ENCODE data around the gene GALNT11.
"Not testable (repeated sequence)": the region's sequence is repeated elsewhere in the genome, so short reads cannot be mapped to it uniquely, and the experiment has no call there.

GALNT11 gene

DNA sequence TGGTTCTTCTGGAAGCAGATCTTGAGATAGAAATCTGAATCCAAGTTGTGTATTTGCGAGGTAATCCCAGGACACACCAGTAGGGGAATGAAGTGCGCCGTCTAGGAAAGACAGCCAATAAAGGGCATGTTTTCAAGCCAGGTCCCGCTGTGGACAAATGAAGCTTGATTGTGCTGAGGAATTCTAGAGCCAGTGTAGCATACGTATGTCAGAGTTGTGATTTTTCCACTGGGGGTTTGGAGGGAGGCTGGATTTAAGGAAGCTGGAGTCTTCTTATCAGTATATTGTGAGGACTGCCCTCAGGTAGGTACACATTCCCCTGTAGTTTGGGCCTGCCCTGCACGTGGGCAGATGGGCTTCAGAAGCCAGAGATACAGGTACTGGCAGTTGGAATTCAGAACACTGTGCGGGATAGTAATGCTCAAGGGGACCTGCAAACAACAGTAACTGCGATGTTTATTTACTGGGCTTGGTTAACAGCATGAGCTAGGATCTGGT, 50.9 kb downstream of the GALNT11 start:
- DNase-seq (ENCODE audit: low read depth) = no peak
- H3K4me3 ChIP-seq (ENCODE audit: low read depth, low read length) = no peak overlapping the region
- TF ChIP-seq, protein P1, sequence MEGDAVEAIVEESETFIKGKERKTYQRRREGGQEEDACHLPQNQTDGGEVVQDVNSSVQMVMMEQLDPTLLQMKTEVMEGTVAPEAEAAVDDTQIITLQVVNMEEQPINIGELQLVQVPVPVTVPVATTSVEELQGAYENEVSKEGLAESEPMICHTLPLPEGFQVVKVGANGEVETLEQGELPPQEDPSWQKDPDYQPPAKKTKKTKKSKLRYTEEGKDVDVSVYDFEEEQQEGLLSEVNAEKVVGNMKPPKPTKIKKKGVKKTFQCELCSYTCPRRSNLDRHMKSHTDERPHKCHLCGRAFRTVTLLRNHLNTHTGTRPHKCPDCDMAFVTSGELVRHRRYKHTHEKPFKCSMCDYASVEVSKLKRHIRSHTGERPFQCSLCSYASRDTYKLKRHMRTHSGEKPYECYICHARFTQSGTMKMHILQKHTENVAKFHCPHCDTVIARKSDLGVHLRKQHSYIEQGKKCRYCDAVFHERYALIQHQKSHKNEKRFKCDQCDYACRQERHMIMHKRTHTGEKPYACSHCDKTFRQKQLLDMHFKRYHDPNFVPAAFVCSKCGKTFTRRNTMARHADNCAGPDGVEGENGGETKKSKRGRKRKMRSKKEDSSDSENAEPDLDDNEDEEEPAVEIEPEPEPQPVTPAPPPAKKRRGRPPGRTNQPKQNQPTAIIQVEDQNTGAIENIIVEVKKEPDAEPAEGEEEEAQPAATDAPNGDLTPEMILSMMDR (IDR thresholded peaks at IDR 0.05; ENCODE audit: low read depth, low read length, missing control alignments) = peak; percentile 39
- in situ Hi-C loops (cut with HindIII; ENCODE audit: low sequenced_read_pairs) = loop anchor here (5.0 kb wide), 1 partner anchor 56 kb away; no protein-coding TSS in a partner anchor

DNA sequence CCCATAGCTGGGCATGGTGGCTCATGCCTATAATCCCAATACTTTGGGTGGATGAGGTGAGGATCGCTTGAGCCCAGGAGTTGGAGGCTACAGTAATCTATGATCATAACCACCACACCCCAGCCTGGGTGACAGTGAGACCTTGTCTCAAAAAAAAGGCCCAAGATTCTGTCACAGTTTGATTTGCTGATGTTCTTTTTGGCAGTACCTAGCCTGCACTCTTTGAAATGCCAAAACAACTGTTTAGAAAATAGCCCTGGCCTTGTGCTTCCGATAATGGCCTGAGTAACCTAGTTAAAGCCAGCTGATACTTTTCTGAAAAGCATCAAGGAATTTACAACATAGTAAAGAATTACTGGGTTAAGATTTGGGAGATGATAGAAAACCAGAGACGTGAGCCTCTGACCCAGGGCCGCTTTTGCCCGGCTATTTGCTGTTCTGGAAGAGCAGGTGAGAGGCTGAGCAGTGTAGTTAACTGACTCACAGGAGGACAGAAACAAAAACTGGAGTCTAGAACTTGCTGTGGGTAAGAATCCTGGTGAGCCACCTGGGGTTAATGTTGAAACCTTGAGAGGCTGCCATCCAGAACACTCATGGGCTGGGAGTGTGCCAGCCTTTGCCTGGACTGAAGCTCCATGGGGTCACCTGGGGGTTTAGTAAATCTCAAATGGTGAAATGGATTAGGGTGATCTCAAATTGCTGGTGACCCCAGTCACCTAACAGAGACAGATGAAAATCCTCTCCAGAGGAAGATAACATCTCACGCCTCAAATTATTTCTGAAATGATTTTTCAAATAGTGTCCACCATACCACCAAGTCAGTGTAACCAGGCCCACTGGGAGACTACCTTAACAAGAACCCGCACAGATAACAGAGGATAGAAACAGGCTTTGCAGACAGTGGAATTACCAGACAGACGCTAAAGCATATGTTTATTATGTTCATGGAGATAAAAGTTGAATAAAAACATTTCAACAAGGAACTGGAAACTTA, 51.8 kb downstream of the GALNT11 start:
- in situ Hi-C loops (cut with HindIII; ENCODE audit: low sequenced_read_pairs) = loop anchor here (5.0 kb wide), 1 partner anchor 55 kb away; no protein-coding TSS in a partner anchor
- H3K4me3 ChIP-seq (ENCODE audit: low read depth, low read length) = no peak overlapping the region
- DNase-seq (ENCODE audit: low read depth) = no peak
- TF ChIP-seq, protein P1 (IDR thresholded peaks at IDR 0.05; ENCODE audit: low read depth, low read length, missing control alignments) = no peak

DNA sequence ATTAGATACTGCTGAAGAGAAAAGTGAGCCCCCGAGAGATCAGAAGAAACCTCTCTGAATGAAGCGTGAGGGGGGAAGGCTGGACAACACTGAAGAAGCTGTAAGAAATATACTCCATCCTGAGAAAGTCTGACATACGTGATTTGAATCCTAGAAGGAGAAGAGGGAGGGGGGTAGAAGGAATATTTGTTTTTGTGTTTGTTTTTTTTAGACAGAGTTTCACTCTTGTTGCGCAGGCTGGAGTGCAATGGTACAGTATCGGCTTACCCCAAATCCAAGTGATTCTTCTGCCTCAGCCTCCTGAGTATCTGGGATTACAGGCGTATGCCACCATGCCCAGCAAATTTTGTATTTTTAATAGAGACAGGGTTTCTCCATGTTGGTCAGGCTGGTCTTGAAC, 52.6 kb downstream of the GALNT11 start:
- in situ Hi-C loops (cut with HindIII; ENCODE audit: low sequenced_read_pairs) = loop anchor here (5.0 kb wide), 1 partner anchor 54 kb away; no protein-coding TSS in a partner anchor
- TF ChIP-seq, protein P1 (IDR thresholded peaks at IDR 0.05; ENCODE audit: low read depth, low read length, missing control alignments) = no peak
- DNase-seq (ENCODE audit: low read depth) = no peak
- H3K4me3 ChIP-seq (ENCODE audit: low read depth, low read length) = no peak overlapping the region

DNA sequence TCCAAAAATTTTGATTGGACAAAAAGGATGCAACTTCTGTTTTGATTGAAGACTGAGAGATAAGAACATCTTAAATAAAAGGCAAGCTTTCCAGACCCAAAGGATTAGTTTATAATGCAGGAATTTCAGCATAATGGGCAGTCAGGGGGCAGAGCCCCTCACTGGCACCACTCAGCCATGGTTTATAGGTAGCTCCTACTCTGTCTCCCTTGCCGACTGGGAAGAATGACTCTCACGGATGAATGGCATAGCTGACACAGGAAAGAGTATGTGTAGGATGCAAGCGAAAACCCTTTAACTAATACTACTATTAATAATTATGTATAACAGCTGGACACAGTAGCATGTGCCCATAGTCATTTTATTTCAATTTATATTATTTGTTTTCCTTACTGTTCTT, 53.3 kb downstream of the GALNT11 start:
- no peak for DNase-seq (ENCODE audit: low read depth)
- in situ Hi-C loops (cut with HindIII; ENCODE audit: low sequenced_read_pairs) = loop anchor here (5.0 kb wide), 1 partner anchor 54 kb away; no protein-coding TSS in a partner anchor
- TF ChIP-seq, protein P1 (IDR thresholded peaks at IDR 0.05; ENCODE audit: low read depth, low read length, missing control alignments) = no peak
- H3K4me3 ChIP-seq (ENCODE audit: low read depth, low read length) = no peak overlapping the region

DNA sequence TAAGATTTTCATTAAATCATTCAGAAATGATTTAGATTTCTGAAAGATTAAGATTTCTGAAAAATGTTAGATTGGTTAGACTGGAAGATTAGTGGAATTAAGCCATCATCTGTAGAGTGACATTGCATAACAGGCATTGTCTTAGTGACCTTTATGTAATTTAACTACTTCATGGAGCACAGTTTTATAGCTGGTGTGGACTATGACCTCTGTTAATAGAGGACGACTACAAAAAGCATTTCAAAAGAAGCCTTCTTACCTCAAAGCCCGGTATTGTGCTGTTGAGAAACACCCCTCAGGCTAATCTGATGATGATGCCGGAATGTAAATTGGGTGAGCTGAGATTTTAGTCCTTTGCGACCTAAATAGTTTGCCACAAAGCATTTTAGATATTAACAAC, 55.6 kb downstream of the GALNT11 start:
- no peak for DNase-seq (ENCODE audit: low read depth)
- H3K4me3 ChIP-seq (ENCODE audit: low read depth, low read length) = no peak overlapping the region
- TF ChIP-seq, protein P1 (IDR thresholded peaks at IDR 0.05; ENCODE audit: low read depth, low read length, missing control alignments) = no peak
- in situ Hi-C loops (cut with HindIII; ENCODE audit: low sequenced_read_pairs) = no loop called here

DNA sequence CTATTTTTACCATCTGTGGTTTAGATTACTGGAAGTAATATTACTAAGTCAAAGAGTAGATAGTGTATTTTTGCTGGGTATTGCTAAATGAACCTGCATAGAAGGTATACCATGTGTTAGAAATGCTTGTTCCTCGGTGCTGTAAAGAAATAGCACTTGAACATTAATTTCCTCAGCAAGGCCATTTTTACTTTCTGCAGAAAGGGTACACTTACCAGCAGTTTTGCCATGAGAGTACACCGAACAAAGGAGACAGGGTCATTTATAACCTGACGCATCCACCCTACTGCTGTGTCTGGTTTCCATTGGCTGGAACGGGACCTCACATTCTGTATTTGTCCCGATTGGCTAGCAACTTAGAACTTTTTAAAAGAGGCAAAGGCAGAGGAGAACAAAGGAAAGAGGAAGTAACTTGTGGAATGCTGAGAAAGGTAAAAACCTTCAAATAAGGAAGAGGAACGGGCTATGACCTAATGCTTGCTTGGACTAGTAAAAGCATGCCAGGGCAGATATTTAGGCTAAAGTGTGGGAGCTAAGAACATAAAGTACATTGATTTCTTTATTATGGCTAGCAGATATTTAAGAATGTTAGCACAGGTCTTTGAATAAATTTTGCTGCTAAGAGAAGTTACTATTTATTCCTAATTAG, 56.7 kb downstream of the GALNT11 start:
- in situ Hi-C loops (cut with HindIII; ENCODE audit: low sequenced_read_pairs); DNase-seq (ENCODE audit: low read depth); H3K4me3 ChIP-seq (ENCODE audit: low read depth, low read length): not testable (repeated sequence)
